ENCODE measurements around the gene AGTRAP. TPM values are rescaled to one million over a fixed set of nuclear protein-coding genes. Genes with fewer than 3 reads are reported as not detected.

The AGTRAP gene
- total RNA-seq, 2 donors from 2014 or later = 44.1 to 44.2 TPM

- Histone ChIP-seq H3K4me3 (no peak overlapping the region), H3K4me1 (ENCODE audit: control insufficient read depth in 1 of 2, low read depth in 2 of 2) (peaks cover 6 to 19% of the 10 kb centered on the region in 2 donors), H3K9me3 (no peaks in the 10 kb centered on the region), H3K36me3 (no peaks in the 10 kb centered on the region), H3K27me3 (replicated peaks; ENCODE audit: insufficient read depth) (no peaks in the 10 kb centered on the region), H3K27ac (no peak overlapping the region)
- TF ChIP-seq CTCF (IDR thresholded peaks at IDR 0.05) = no peak
- ATAC-seq (ENCODE audit: insufficient number of reproducible peaks, low FRiP score, low read depth) (no peak), DNase-seq (ENCODE audit: low spot score) (no peak)
Measured at GRCh38 chr1:11729498-11730428, 6.2 kb upstream of the AGTRAP start.

- Histone ChIP-seq H3K9me3 (no peaks in the 10 kb centered on the region), H3K27ac (peak overlapping the region in 1 of 2 donors; percentile 20), H3K27me3 (replicated peaks; ENCODE audit: insufficient read depth) (no peaks in the 10 kb centered on the region), H3K4me1 (ENCODE audit: control insufficient read depth in 1 of 2, low read depth in 2 of 2) (peaks cover 6 to 20% of the 10 kb centered on the region in 2 donors), H3K36me3 (no peaks in the 10 kb centered on the region), H3K4me3 (peak overlapping the region; percentile 80)
- no peak for DNase-seq (ENCODE audit: low spot score)
- ATAC-seq (ENCODE audit: insufficient number of reproducible peaks, low FRiP score, low read depth) = no peak
- no peak for TF ChIP-seq CTCF (IDR thresholded peaks at IDR 0.05)
Measured at GRCh38 chr1:11730429-11730891, 5.5 kb upstream of the AGTRAP start.

GRCh38 chr1:11731691-11732283 is 4.1 kb upstream of the AGTRAP start:
- Histone ChIP-seq H3K36me3 (no peaks in the 10 kb centered on the region), H3K4me3 (peak overlapping the region; percentile 80), H3K27me3 (replicated peaks; ENCODE audit: insufficient read depth) (no peaks in the 10 kb centered on the region), H3K4me1 (ENCODE audit: control insufficient read depth in 1 of 2, low read depth in 2 of 2) (peaks cover 9 to 23% of the 10 kb centered on the region in 2 donors), H3K9me3 (no peaks in the 10 kb centered on the region), H3K27ac (peak overlapping the region in 1 of 2 donors; percentile 67)
- TF ChIP-seq CTCF (IDR thresholded peaks at IDR 0.05) = no peak
- DNase-seq (ENCODE audit: low spot score) (no peak), ATAC-seq (ENCODE audit: insufficient number of reproducible peaks, low FRiP score, low read depth) (peak; percentile 37)

GRCh38 chr1:11733306-11733705 is 2.6 kb upstream of the AGTRAP start:
- H3K4me3 ChIP-seq = no peak overlapping the region

More at GRCh38 chr1:11733306-11733705, 2.6 kb upstream of the AGTRAP start:
- DNase-seq (ENCODE audit: low spot score) (no peak), ATAC-seq (ENCODE audit: insufficient number of reproducible peaks, low FRiP score, low read depth) (no peak)
- Histone ChIP-seq H3K4me1 (ENCODE audit: control insufficient read depth in 1 of 2, low read depth in 2 of 2) (peaks cover 18 to 31% of the 10 kb centered on the region in 2 donors), H3K9me3 (no peaks in the 10 kb centered on the region), H3K36me3 (no peaks in the 10 kb centered on the region), H3K27ac (no peak overlapping the region), H3K27me3 (replicated peaks; ENCODE audit: insufficient read depth) (no peaks in the 10 kb centered on the region)
- TF ChIP-seq CTCF (IDR thresholded peaks at IDR 0.05) = no peak
